Ishikawa (cell line): ENCODE data around the gene SSTR3.

ENCODE experiments used
- CEBPB ChIP-seq: IDR thresholded peaks from 2 replicates; pipeline ENCODE4 v1.6.1; 2012
- CREB1 ChIP-seq: IDR thresholded peaks from 2 replicates; pipeline ENCODE4 v1.6.1; 2012; ENCODE audit warnings: low read depth
- EGR1 ChIP-seq: IDR thresholded peaks from 2 replicates; pipeline ENCODE4 v1.6.1; 2012
- EP300 ChIP-seq: IDR thresholded peaks from 2 replicates; pipeline ENCODE4 v1.6.1; 2012; ENCODE audit warnings: borderline replicate concordance
- FOXM1 ChIP-seq: IDR thresholded peaks from 2 replicates; pipeline ENCODE4 v1.6.1; 2012; ENCODE audit warnings: low read depth, borderline replicate concordance
- MAX ChIP-seq: IDR thresholded peaks from 2 replicates; pipeline ENCODE4 v1.6.1; 2012
- NFIC ChIP-seq: IDR thresholded peaks from 2 replicates; pipeline ENCODE4 v1.6.1; 2012
- RAD21 ChIP-seq: IDR thresholded peaks from 2 replicates; pipeline ENCODE4 v1.6.1; 2012; ENCODE audit warnings: low read depth
- REST ChIP-seq: IDR thresholded peaks from 2 replicates; pipeline ENCODE4 v1.6.1; 2012; ENCODE audit warnings: low read depth, mild to moderate bottlenecking
- TAF1 ChIP-seq: IDR thresholded peaks from 2 replicates; pipeline ENCODE4 v1.6.1; 2012; ENCODE audit warnings: low read depth, mild to moderate bottlenecking
- TCF12 ChIP-seq: IDR thresholded peaks from 2 replicates; pipeline ENCODE4 v1.6.1; 2012; ENCODE audit warnings: low read depth
- TEAD4 ChIP-seq: IDR thresholded peaks from 2 replicates; pipeline ENCODE4 v1.6.1; 2012
- YY1 ChIP-seq: IDR thresholded peaks from 2 replicates; pipeline ENCODE4 v1.6.1; 2012; ENCODE audit warnings: low read depth
- ZBTB7A ChIP-seq: IDR thresholded peaks from 2 replicates; pipeline ENCODE4 v1.6.1; 2012; ENCODE audit warnings: low read depth
- TF ChIP-seq, protein P1 (sequence below): IDR thresholded peaks from 2 replicates; pipeline ENCODE4 v1.6.1; 2012

Gene SSTR3

GRCh38 chr22:37212174-37212906 lies at the start of gene SSTR3:
Gene SSTR3, minus strand, starts transcription at chr22:37212477. Its CDS starts 4,674 bp downstream, at chr22:37207803.
- TF ChIP-seq EGR1 = peak; percentile 79
- no peak for TF ChIP-seq RAD21

DNA sequence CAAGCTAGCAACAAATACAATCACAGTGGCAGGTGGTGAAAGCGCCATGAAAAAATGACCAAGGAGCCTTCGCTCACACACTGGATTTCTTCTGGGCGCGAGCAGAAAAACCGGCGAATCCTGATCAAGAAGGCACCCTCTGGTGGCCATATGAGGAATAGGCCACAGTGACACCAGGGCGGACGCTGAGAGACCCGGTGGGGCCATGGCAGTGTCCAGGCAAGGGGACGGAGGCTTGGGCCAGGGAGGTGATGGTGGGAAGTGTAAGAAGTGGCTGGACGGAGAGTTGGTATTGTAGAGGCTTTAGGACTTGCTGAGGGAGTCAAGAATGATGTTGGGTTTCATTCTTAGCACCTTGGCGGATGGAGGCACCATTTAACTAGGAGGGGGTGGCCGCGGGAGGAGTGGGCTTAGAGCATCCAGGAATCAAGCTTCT lies 48.6 kb upstream of the SSTR3 start:
- no peak for TF ChIP-seq EP300
- no peak for TF ChIP-seq REST
- TF ChIP-seq, protein P1, sequence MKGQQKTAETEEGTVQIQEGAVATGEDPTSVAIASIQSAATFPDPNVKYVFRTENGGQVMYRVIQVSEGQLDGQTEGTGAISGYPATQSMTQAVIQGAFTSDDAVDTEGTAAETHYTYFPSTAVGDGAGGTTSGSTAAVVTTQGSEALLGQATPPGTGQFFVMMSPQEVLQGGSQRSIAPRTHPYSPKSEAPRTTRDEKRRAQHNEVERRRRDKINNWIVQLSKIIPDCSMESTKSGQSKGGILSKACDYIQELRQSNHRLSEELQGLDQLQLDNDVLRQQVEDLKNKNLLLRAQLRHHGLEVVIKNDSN = no peak
- no peak for TF ChIP-seq CREB1
- TF ChIP-seq EGR1 = no peak
- TF ChIP-seq RAD21 = peak; percentile 74

- no peak for TF ChIP-seq TCF12
- no peak for TF ChIP-seq TEAD4
- TF ChIP-seq RAD21 = no peak
- TF ChIP-seq FOXM1 = no peak
- TF ChIP-seq, protein P1 = no peak
- no peak for TF ChIP-seq EGR1
- TF ChIP-seq CREB1 = no peak
- TF ChIP-seq CEBPB = no peak
- no peak for TF ChIP-seq ZBTB7A
- no peak for TF ChIP-seq TAF1
- no peak for TF ChIP-seq MAX
- no peak for TF ChIP-seq YY1
- TF ChIP-seq NFIC = no peak
- TF ChIP-seq EP300 = no peak
- TF ChIP-seq REST = no peak
These were observed 48.0 kb upstream of the SSTR3 start for GRCh38 chr22:37260155-37260795.

- TF ChIP-seq RAD21 = peak; percentile 17; the same call in 1 of the 2 replicates
- TF ChIP-seq REST = no peak
These were observed 47.3 kb upstream of the SSTR3 start for GRCh38 chr22:37259540-37260029.

- TF ChIP-seq CREB1 = no peak
- TF ChIP-seq ZBTB7A = no peak
- no peak for TF ChIP-seq RAD21
- TF ChIP-seq YY1 = no peak
- TF ChIP-seq EP300 = no peak
- no peak for TF ChIP-seq EGR1
- no peak for TF ChIP-seq TEAD4
- TF ChIP-seq FOXM1 = no peak
- TF ChIP-seq, protein P1 = no peak
These were observed 46.6 kb upstream of the SSTR3 start for GRCh38 chr22:37258753-37259401.
